ENCODE results near the gene WDR20. TPM values are rescaled to one million over a fixed set of nuclear protein-coding genes. Genes with fewer than 3 reads are reported as not detected.
"Not testable (repeated sequence)": the region's sequence is repeated elsewhere in the genome, so short reads cannot be mapped to it uniquely, and the experiment has no call there.

WDR20 gene
- total RNA-seq, 1 donor: 15.6 TPM

GRCh38 chr14:102131741-102132140 lies 8.0 kb upstream of the WDR20 start:
- Histone ChIP-seq H3K27ac (ENCODE audit: low read depth, low read length) (no peak overlapping the region), H3K79me2 (ENCODE audit: insufficient read depth, low read length) (no peaks in the 10 kb centered on the region), H3K4me3 (ENCODE audit: insufficient read depth, low read length) (no peak overlapping the region), H4K20me1 (ENCODE audit: insufficient read depth, low read length) (no peaks in the 10 kb centered on the region), H3K4me1 (ENCODE audit: insufficient read depth, low read length) (no peaks in the 10 kb centered on the region), H2AFZ (ENCODE audit: low read length) (no peak overlapping the region), H3K4me2 (ENCODE audit: insufficient read depth, low read length) (no peak overlapping the region), H3K27me3 (ENCODE audit: insufficient read depth, low read length) (no peaks in the 10 kb centered on the region), H3K9me3 (ENCODE audit: low read depth, low read length) (no peaks in the 10 kb centered on the region), H3K36me3 (ENCODE audit: insufficient read depth, low read length) (no peaks in the 10 kb centered on the region)
- no peak for DNase-seq (ENCODE audit: insufficient read length, low spot score, missing footprints)
- no peak for TF ChIP-seq CTCF (IDR thresholded peaks at IDR 0.05; ENCODE audit: extremely low read depth, low read depth, low read length)

GRCh38 chr14:102134021-102134420 lies 5.7 kb upstream of the WDR20 start:
- not testable (repeated sequence) for H2AFZ ChIP-seq (ENCODE audit: low read length); H3K4me1 ChIP-seq (ENCODE audit: insufficient read depth, low read length); H3K9me3 ChIP-seq (ENCODE audit: low read depth, low read length); H3K27me3 ChIP-seq (ENCODE audit: insufficient read depth, low read length); H3K4me2 ChIP-seq (ENCODE audit: insufficient read depth, low read length); H3K4me3 ChIP-seq (ENCODE audit: insufficient read depth, low read length); H3K36me3 ChIP-seq (ENCODE audit: insufficient read depth, low read length); H3K79me2 ChIP-seq (ENCODE audit: insufficient read depth, low read length); H3K27ac ChIP-seq (ENCODE audit: low read depth, low read length); DNase-seq (ENCODE audit: insufficient read length, low spot score, missing footprints); H4K20me1 ChIP-seq (ENCODE audit: insufficient read depth, low read length)

GRCh38 chr14:102134719-102135118 lies 5.0 kb upstream of the WDR20 start:
- not testable (repeated sequence) for H3K36me3 ChIP-seq (ENCODE audit: insufficient read depth, low read length); H4K20me1 ChIP-seq (ENCODE audit: insufficient read depth, low read length); DNase-seq (ENCODE audit: insufficient read length, low spot score, missing footprints); H3K79me2 ChIP-seq (ENCODE audit: insufficient read depth, low read length); H3K4me2 ChIP-seq (ENCODE audit: insufficient read depth, low read length); H3K9me3 ChIP-seq (ENCODE audit: low read depth, low read length); H3K4me1 ChIP-seq (ENCODE audit: insufficient read depth, low read length); H3K4me3 ChIP-seq (ENCODE audit: insufficient read depth, low read length); H2AFZ ChIP-seq (ENCODE audit: low read length); H3K27me3 ChIP-seq (ENCODE audit: insufficient read depth, low read length); H3K27ac ChIP-seq (ENCODE audit: low read depth, low read length)

- H3K27me3 ChIP-seq (ENCODE audit: insufficient read depth, low read length); H3K79me2 ChIP-seq (ENCODE audit: insufficient read depth, low read length); H3K4me3 ChIP-seq (ENCODE audit: insufficient read depth, low read length); H3K9me3 ChIP-seq (ENCODE audit: low read depth, low read length); H3K36me3 ChIP-seq (ENCODE audit: insufficient read depth, low read length); H3K4me2 ChIP-seq (ENCODE audit: insufficient read depth, low read length); H4K20me1 ChIP-seq (ENCODE audit: insufficient read depth, low read length); H2AFZ ChIP-seq (ENCODE audit: low read length); H3K27ac ChIP-seq (ENCODE audit: low read depth, low read length); H3K4me1 ChIP-seq (ENCODE audit: insufficient read depth, low read length); DNase-seq (ENCODE audit: insufficient read length, low spot score, missing footprints): not testable (repeated sequence)
Observed at GRCh38 chr14:102135456-102135855, 4.2 kb upstream of the WDR20 start.

GRCh38 chr14:102138535-102138934 lies 1.2 kb upstream of the WDR20 start:
- Histone ChIP-seq H3K4me1 (ENCODE audit: insufficient read depth, low read length) (peaks cover 19% of the 10 kb centered on the region), H3K9me3 (ENCODE audit: low read depth, low read length) (no peaks in the 10 kb centered on the region), H3K27me3 (ENCODE audit: insufficient read depth, low read length) (no peaks in the 10 kb centered on the region), H3K4me3 (ENCODE audit: insufficient read depth, low read length) (peak overlapping the region; percentile 86), H3K4me2 (ENCODE audit: insufficient read depth, low read length) (peak overlapping the region; percentile 99), H2AFZ (ENCODE audit: low read length) (peak overlapping the region; percentile 95), H4K20me1 (ENCODE audit: insufficient read depth, low read length) (peaks cover 25% of the 10 kb centered on the region), H3K79me2 (ENCODE audit: insufficient read depth, low read length) (peaks cover 37% of the 10 kb centered on the region), H3K36me3 (ENCODE audit: insufficient read depth, low read length) (peaks cover 4% of the 10 kb centered on the region), H3K27ac (ENCODE audit: low read depth, low read length) (no peak overlapping the region)
- no peak for DNase-seq (ENCODE audit: insufficient read length, low spot score, missing footprints)
- TF ChIP-seq CTCF (IDR thresholded peaks at IDR 0.05; ENCODE audit: extremely low read depth, low read depth, low read length): no peak

Data from osteoblast (primary cell).